ENCODE results near the gene ANP32A. TPM values are rescaled to one million over a fixed set of nuclear protein-coding genes. Genes with fewer than 3 reads are reported as not detected.

The ANP32A gene
- total RNA-seq, 1 experiment from 2014 or later = 232 TPM

DNA sequence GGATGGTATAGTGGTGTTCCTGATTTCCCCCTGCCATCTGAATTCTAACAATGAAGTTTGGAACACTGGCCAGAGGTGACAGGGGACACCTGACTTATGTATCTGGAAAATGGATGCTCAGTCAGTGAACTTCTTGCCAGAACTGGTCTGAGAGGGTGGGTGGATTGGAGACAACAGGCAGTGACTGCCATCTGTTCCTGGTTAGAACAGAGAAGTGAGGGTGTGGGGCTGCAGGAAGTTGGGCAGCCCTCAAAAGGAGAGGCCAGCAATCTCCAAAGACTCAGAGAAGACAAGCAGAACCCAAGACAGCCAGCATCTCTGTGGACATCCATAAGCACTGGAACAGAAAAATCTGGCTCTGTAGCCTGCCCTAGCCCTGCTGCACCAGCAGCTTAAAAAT, 50.5 kb downstream of the ANP32A start (continued):
- TF ChIP-seq, protein P1, sequence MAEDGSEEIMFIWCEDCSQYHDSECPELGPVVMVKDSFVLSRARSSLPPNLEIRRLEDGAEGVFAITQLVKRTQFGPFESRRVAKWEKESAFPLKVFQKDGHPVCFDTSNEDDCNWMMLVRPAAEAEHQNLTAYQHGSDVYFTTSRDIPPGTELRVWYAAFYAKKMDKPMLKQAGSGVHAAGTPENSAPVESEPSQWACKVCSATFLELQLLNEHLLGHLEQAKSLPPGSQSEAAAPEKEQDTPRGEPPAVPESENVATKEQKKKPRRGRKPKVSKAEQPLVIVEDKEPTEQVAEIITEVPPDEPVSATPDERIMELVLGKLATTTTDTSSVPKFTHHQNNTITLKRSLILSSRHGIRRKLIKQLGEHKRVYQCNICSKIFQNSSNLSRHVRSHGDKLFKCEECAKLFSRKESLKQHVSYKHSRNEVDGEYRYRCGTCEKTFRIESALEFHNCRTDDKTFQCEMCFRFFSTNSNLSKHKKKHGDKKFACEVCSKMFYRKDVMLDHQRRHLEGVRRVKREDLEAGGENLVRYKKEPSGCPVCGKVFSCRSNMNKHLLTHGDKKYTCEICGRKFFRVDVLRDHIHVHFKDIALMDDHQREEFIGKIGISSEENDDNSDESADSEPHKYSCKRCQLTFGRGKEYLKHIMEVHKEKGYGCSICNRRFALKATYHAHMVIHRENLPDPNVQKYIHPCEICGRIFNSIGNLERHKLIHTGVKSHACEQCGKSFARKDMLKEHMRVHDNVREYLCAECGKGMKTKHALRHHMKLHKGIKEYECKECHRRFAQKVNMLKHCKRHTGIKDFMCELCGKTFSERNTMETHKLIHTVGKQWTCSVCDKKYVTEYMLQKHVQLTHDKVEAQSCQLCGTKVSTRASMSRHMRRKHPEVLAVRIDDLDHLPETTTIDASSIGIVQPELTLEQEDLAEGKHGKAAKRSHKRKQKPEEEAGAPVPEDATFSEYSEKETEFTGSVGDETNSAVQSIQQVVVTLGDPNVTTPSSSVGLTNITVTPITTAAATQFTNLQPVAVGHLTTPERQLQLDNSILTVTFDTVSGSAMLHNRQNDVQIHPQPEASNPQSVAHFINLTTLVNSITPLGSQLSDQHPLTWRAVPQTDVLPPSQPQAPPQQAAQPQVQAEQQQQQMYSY (CRISPR knock-in tag; IDR thresholded peaks at IDR 0.05) = no peak
- TF ChIP-seq GRHL2 (CRISPR knock-in tag; IDR thresholded peaks at IDR 0.05; ENCODE audit: insufficient replicate concordance, severe bottlenecking) (no peak), HMGA2 (CRISPR knock-in tag; IDR thresholded peaks at IDR 0.05) (no peak), TP53 (CRISPR knock-in tag; IDR thresholded peaks at IDR 0.05) (no peak), KAT7 (CRISPR knock-in tag; IDR thresholded peaks at IDR 0.05; ENCODE audit: borderline replicate concordance) (no peak), MYBL2 (CRISPR knock-in tag; IDR thresholded peaks at IDR 0.05) (no peak)
- TF ChIP-seq, protein P2, sequence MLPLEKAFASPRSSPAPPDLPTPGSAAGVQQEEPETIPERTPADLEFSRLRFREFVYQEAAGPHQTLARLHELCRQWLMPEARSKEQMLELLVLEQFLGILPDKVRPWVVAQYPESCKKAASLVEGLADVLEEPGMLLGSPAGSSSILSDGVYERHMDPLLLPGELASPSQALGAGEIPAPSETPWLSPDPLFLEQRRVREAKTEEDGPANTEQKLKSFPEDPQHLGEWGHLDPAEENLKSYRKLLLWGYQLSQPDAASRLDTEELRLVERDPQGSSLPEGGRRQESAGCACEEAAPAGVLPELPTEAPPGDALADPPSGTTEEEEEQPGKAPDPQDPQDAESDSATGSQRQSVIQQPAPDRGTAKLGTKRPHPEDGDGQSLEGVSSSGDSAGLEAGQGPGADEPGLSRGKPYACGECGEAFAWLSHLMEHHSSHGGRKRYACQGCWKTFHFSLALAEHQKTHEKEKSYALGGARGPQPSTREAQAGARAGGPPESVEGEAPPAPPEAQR (CRISPR knock-in tag; IDR thresholded peaks at IDR 0.05) = no peak

DNA sequence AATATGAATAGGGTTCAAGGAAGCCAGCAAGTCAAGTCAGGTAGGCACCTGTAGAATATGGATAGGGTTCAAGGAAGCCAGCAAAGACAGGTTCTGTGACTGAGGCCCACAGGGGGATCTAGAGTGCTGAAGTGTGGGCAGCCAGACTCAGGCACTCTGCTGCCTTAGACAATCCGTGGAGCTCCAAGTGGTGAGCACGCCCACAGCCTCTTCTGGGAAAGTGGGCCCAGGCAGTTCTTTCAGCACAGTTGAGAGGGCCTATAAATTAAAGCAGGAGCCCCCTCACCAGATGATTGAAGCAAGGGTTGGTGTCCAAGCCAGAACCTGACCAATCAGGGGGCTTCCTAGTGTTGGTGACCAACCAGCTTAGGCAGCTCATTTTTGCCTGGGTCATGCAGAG, 51.0 kb downstream of the ANP32A start:
- no peak overlapping the region for H3K4me3 Mint-ChIP-seq
- ChIA-PET POLR2A (interaction anchor here (0.7 kb wide), 1 partner anchor 31 kb away, joined by 6 read pairs; no protein-coding TSS in a partner anchor), CTCF (interaction anchor here (1.5 kb wide), 1 partner anchor 106 kb away, joined by 11 read pairs; no protein-coding TSS in a partner anchor)
- no peaks in the 10 kb centered on the region for H3K36me3 Mint-ChIP-seq
- no peak for ATAC-seq
- TF ChIP-seq, protein P3, sequence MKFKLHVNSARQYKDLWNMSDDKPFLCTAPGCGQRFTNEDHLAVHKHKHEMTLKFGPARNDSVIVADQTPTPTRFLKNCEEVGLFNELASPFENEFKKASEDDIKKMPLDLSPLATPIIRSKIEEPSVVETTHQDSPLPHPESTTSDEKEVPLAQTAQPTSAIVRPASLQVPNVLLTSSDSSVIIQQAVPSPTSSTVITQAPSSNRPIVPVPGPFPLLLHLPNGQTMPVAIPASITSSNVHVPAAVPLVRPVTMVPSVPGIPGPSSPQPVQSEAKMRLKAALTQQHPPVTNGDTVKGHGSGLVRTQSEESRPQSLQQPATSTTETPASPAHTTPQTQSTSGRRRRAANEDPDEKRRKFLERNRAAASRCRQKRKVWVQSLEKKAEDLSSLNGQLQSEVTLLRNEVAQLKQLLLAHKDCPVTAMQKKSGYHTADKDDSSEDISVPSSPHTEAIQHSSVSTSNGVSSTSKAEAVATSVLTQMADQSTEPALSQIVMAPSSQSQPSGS (CRISPR knock-in tag; IDR thresholded peaks at IDR 0.05; ENCODE audit: borderline replicate concordance, low read depth) = no peak
- no peak for TF ChIP-seq ATF1 (CRISPR knock-in tag; IDR thresholded peaks at IDR 0.05)
- TF ChIP-seq, protein P4, sequence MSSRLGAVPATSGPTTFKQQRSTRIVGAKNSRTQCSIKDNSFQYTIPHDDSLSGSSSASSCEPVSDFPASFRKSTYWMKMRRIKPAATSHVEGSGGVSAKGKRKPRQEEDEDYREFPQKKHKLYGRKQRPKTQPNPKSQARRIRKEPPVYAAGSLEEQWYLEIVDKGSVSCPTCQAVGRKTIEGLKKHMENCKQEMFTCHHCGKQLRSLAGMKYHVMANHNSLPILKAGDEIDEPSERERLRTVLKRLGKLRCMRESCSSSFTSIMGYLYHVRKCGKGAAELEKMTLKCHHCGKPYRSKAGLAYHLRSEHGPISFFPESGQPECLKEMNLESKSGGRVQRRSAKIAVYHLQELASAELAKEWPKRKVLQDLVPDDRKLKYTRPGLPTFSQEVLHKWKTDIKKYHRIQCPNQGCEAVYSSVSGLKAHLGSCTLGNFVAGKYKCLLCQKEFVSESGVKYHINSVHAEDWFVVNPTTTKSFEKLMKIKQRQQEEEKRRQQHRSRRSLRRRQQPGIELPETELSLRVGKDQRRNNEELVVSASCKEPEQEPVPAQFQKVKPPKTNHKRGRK (CRISPR knock-in tag; IDR thresholded peaks at IDR 0.05; ENCODE audit: borderline replicate concordance) = no peak
- TF ChIP-seq CBFB (CRISPR knock-in tag; IDR thresholded peaks at IDR 0.05; ENCODE audit: low read depth) = no peak
- TF ChIP-seq, protein P5, sequence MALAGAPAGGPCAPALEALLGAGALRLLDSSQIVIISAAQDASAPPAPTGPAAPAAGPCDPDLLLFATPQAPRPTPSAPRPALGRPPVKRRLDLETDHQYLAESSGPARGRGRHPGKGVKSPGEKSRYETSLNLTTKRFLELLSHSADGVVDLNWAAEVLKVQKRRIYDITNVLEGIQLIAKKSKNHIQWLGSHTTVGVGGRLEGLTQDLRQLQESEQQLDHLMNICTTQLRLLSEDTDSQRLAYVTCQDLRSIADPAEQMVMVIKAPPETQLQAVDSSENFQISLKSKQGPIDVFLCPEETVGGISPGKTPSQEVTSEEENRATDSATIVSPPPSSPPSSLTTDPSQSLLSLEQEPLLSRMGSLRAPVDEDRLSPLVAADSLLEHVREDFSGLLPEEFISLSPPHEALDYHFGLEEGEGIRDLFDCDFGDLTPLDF (CRISPR knock-in tag; IDR thresholded peaks at IDR 0.05) = no peak
- TF ChIP-seq ZNF232 (CRISPR knock-in tag; IDR thresholded peaks at IDR 0.05) = no peak
- TF ChIP-seq, protein P6, sequence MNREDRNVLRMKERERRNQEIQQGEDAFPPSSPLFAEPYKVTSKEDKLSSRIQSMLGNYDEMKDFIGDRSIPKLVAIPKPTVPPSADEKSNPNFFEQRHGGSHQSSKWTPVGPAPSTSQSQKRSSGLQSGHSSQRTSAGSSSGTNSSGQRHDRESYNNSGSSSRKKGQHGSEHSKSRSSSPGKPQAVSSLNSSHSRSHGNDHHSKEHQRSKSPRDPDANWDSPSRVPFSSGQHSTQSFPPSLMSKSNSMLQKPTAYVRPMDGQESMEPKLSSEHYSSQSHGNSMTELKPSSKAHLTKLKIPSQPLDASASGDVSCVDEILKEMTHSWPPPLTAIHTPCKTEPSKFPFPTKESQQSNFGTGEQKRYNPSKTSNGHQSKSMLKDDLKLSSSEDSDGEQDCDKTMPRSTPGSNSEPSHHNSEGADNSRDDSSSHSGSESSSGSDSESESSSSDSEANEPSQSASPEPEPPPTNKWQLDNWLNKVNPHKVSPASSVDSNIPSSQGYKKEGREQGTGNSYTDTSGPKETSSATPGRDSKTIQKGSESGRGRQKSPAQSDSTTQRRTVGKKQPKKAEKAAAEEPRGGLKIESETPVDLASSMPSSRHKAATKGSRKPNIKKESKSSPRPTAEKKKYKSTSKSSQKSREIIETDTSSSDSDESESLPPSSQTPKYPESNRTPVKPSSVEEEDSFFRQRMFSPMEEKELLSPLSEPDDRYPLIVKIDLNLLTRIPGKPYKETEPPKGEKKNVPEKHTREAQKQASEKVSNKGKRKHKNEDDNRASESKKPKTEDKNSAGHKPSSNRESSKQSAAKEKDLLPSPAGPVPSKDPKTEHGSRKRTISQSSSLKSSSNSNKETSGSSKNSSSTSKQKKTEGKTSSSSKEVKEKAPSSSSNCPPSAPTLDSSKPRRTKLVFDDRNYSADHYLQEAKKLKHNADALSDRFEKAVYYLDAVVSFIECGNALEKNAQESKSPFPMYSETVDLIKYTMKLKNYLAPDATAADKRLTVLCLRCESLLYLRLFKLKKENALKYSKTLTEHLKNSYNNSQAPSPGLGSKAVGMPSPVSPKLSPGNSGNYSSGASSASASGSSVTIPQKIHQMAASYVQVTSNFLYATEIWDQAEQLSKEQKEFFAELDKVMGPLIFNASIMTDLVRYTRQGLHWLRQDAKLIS (CRISPR knock-in tag; IDR thresholded peaks at IDR 0.05; ENCODE audit: borderline replicate concordance) = no peak
- TF ChIP-seq ZNF138 (CRISPR knock-in tag; conservative IDR thresholded peaks at IDR 0.05) = no peak
- H3K4me1 Mint-ChIP-seq = peaks cover 4% of the 10 kb centered on the region; the same call in 1 of the 2 replicates
- no peak for DNase-seq (ENCODE audit: low spot score)
- peaks cover 11% of the 10 kb centered on the region; the same call in 1 of the 2 replicates for H3K27me3 Mint-ChIP-seq (ENCODE audit: low read depth)
- H3K9me3 Mint-ChIP-seq = peaks cover 6% of the 10 kb centered on the region
- no peak overlapping the region for H3K27ac Mint-ChIP-seq
